Stomach (tissue), 9 donors: ENCODE results near the gene PSKH1. TPM values are rescaled to one million over a fixed set of nuclear protein-coding genes. Genes with fewer than 3 reads are reported as not detected.

ENCODE experiments used
- DNase-seq, 2 donors: peaks; one replicate each; pipeline versions ENCODE4 v3.0.0 to v3.0.0-alpha.2; 2013 to 2019
- H3K27ac ChIP-seq, 5 donors: fragments of 200-600 bp in 4 of 5; sonication (generic) in 4 of 5; one replicate each; pipeline ENCODE4 v1.5.1; 2013 to 2019; ENCODE audit warnings: mild to moderate bottlenecking in 1 of 5, moderate library complexity in 1 of 5
- H3K27me3 ChIP-seq, 3 donors: fragments of 200-600 bp; sonication (generic); one replicate each; pipeline ENCODE4 v1.5.1; 2017 to 2019; ENCODE audit warnings: mixed run types in 1 of 3
- H3K36me3 ChIP-seq, 4 donors: fragments of 200-600 bp; sonication (generic); 1 replicate in 3 of 4; 2 replicates in 1 of 4; pipeline ENCODE4 v1.5.1; 2016 to 2019
- H3K4me1 ChIP-seq, 4 donors: fragments of 200-600 bp; sonication (generic); one replicate each; pipeline ENCODE4 v1.5.1; 2016 to 2019
- H3K4me3 ChIP-seq, 4 donors: fragments of 200-600 bp; sonication (generic) in 3 of 4; one replicate each; pipeline ENCODE4 v1.5.1; 2016 to 2019; ENCODE audit warnings: mild to moderate bottlenecking in 1 of 4
- H3K9me3 ChIP-seq, 4 donors: fragments of 200-600 bp; sonication (generic); one replicate each; pipeline ENCODE4 v1.5.1; 2016 to 2019
- CTCF ChIP-seq, 7 experiments: fragments of 450-650 bp in 4 of 7; fragments of 200-600 bp in 3 of 7; sonication (generic) in 3 of 7; IDR thresholded peaks; one replicate each; pipeline ENCODE4 v1.5.1; 2016 to 2019; ENCODE audit warnings: antibody characterized with exemption in 7 of 7, control low read depth in 2 of 7, mild to moderate bottlenecking in 1 of 7
- EP300 ChIP-seq: sonication (generic); formaldehyde crosslinking; IDR thresholded peaks from one replicate; pipeline ENCODE4 v1.6.1; 2017; ENCODE audit warnings: antibody characterized with exemption
- POLR2A ChIP-seq, 4 donors: fragments of 450-650 bp; IDR thresholded peaks; one replicate each; pipeline ENCODE4 v1.6.1; 2016; ENCODE audit warnings: antibody characterized with exemption in 4 of 4, control low read depth in 2 of 4, mild to moderate bottlenecking in 1 of 4, moderate library complexity in 1 of 4
- POLR2AphosphoS5 ChIP-seq, 3 donors: sonication (generic); formaldehyde crosslinking; IDR thresholded peaks; one replicate each; pipeline ENCODE4 v1.6.1; 2016; ENCODE audit warnings: antibody characterized with exemption in 3 of 3
- WGBS, 5 donors: extraction: QIAGEN DNeasy Blood & Tissue Kit in 3 of 5; methylation state at CpG; one replicate each; pipeline versions ENCODE4 v1.1.5 to v1.1.7; 2013 to 2018; 5-methylcytosine and 5-hydroxymethylcytosine counted together
- intact Hi-C: fragments of 100-400 bp; cut with DNase I; formaldehyde crosslinking; loops from one replicate; pipeline ENCODE4 v1.15.1; 2023; ENCODE audit warnings: low total_unique reads
- polyA plus RNA-seq, 3 donors: library from polyadenylated mRNA; stranded (reverse); fragments of 200-250 nt; gene quantifications; one replicate each; pipeline ENCODE4 v1.2.3, GENCODE V29; 2013
- total RNA-seq, 5 donors: library from RNA; depleted of rRNA; stranded (reverse); fragments of >200 nt; gene quantifications; one replicate each; pipeline versions ENCODE4 v1.1.0 to v1.2.3, GENCODE V29; 2014 to 2016
- donor health status: healthy with polysubstance abuse.
- donor health status: Bipolar disorder and iron deficiency.
- donor health status: healthy.

Gene PSKH1
- total and polyA plus RNA-seq, 8 donors = 10.2 to 93.7 (median 22.4) TPM

- no peaks in the 10 kb centered on the region for H3K9me3 ChIP-seq
- intact Hi-C loops = no loop called here
- DNase-seq = peak in 1 of 2 donors; percentile 65
- H3K4me1 ChIP-seq = peaks cover 0 to 23% (median 13%) of the 10 kb centered on the region in 4 donors
- WGBS, 5 donors = 61 to 76% (median 73%) methylated on average over 8 to 12 of the region's 12 CpGs
- peaks cover 67 to 100% (median 95%) of the 10 kb centered on the region in 4 donors for H3K36me3 ChIP-seq
- H3K4me3 ChIP-seq = no peak overlapping the region
- peak overlapping the region in 3 of 5 donors; percentile 20 to 37 (median 36) for H3K27ac ChIP-seq
- TF ChIP-seq POLR2A (IDR thresholded peaks at IDR 0.05) (no peak), POLR2AphosphoS5 (IDR thresholded peaks at IDR 0.05) (no peak), EP300 (no peak), CTCF (IDR thresholded peaks at IDR 0.05) (no peak)
- H3K27me3 ChIP-seq = no peaks in the 10 kb centered on the region
These were observed 58.4 kb downstream of the PSKH1 start for GRCh38 chr16:67951485-67951884.

GRCh38 chr16:67953641-67954375 is 60.8 kb downstream of the PSKH1 start:
- no peaks in the 10 kb centered on the region for H3K9me3 ChIP-seq
- H3K27ac ChIP-seq = peak overlapping the region in 2 of 5 donors; percentile 26 to 48
- peaks cover 57 to 98% (median 89%) of the 10 kb centered on the region in 4 donors for H3K36me3 ChIP-seq
- intact Hi-C loops = no loop called here
- no peaks in the 10 kb centered on the region for H3K27me3 ChIP-seq
- WGBS, 5 donors = 77 to 85% (median 82%) methylated on average over 8 of the region's 8 CpGs
- H3K4me3 ChIP-seq = no peak overlapping the region
- peaks cover 0 to 25% (median 17%) of the 10 kb centered on the region in 4 donors for H3K4me1 ChIP-seq
- TF ChIP-seq POLR2A (IDR thresholded peaks at IDR 0.05) (no peak), EP300 (no peak), CTCF (IDR thresholded peaks at IDR 0.05) (no peak), POLR2AphosphoS5 (IDR thresholded peaks at IDR 0.05) (no peak)
- no peak for DNase-seq

- H3K9me3 ChIP-seq = no peaks in the 10 kb centered on the region
- no peak overlapping the region for H3K4me3 ChIP-seq
- intact Hi-C loops = no loop called here
- H3K36me3 ChIP-seq = peaks cover 49 to 98% (median 89%) of the 10 kb centered on the region in 4 donors
- TF ChIP-seq POLR2AphosphoS5 (IDR thresholded peaks at IDR 0.05) = no peak
- no peak for TF ChIP-seq CTCF (IDR thresholded peaks at IDR 0.05)
- no peak for TF ChIP-seq EP300
- TF ChIP-seq POLR2A (IDR thresholded peaks at IDR 0.05) = no peak
- peaks cover 4 to 33% (median 23%) of the 10 kb centered on the region in 4 donors for H3K4me1 ChIP-seq
- H3K27ac ChIP-seq = peak overlapping the region in 2 of 5 donors; percentile 26 to 48
- WGBS, 5 donors = 80 to 88% (median 85%) methylated on average over 10 of the region's 10 CpGs
- DNase-seq = no peak
- H3K27me3 ChIP-seq = no peaks in the 10 kb centered on the region
These were observed 61.6 kb downstream of the PSKH1 start for GRCh38 chr16:67954421-67955196.

GRCh38 chr16:67957622-67958021 is 64.6 kb downstream of the PSKH1 start:
- Histone ChIP-seq H3K27me3 (no peaks in the 10 kb centered on the region), H3K27ac (peak overlapping the region in 2 of 5 donors; percentile 72 to 80), H3K9me3 (no peaks in the 10 kb centered on the region), H3K4me3 (no peak overlapping the region), H3K36me3 (peaks cover 48 to 98% (median 90%) of the 10 kb centered on the region in 4 donors), H3K4me1 (peaks cover 26 to 50% (median 38%) of the 10 kb centered on the region in 4 donors)
- 89 to 97% (median 95%) methylated on average over 5 to 9 of the region's 9 CpGs for WGBS, 5 donors
- intact Hi-C loops = no loop called here
- TF ChIP-seq EP300 = no peak
- TF ChIP-seq POLR2AphosphoS5 (IDR thresholded peaks at IDR 0.05) = no peak
- TF ChIP-seq CTCF (IDR thresholded peaks at IDR 0.05) = no peak
- no peak for TF ChIP-seq POLR2A (IDR thresholded peaks at IDR 0.05)
- no peak for DNase-seq
